Ishikawa (cell line): ENCODE measurements around the gene PRR15L.

Source experiments
- CEBPB ChIP-seq: IDR thresholded peaks from 2 replicates; pipeline ENCODE4 v1.6.1; 2012
- CREB1 ChIP-seq: IDR thresholded peaks from 2 replicates; pipeline ENCODE4 v1.6.1; 2012; ENCODE audit warnings: low read depth
- EGR1 ChIP-seq: IDR thresholded peaks from 2 replicates; pipeline ENCODE4 v1.6.1; 2012
- EP300 ChIP-seq: IDR thresholded peaks from 2 replicates; pipeline ENCODE4 v1.6.1; 2012; ENCODE audit warnings: borderline replicate concordance
- FOXM1 ChIP-seq: IDR thresholded peaks from 2 replicates; pipeline ENCODE4 v1.6.1; 2012; ENCODE audit warnings: low read depth, borderline replicate concordance
- NFIC ChIP-seq: IDR thresholded peaks from 2 replicates; pipeline ENCODE4 v1.6.1; 2012
- RAD21 ChIP-seq: IDR thresholded peaks from 2 replicates; pipeline ENCODE4 v1.6.1; 2012; ENCODE audit warnings: low read depth
- TAF1 ChIP-seq: IDR thresholded peaks from 2 replicates; pipeline ENCODE4 v1.6.1; 2012; ENCODE audit warnings: low read depth, mild to moderate bottlenecking
- TCF12 ChIP-seq: IDR thresholded peaks from 2 replicates; pipeline ENCODE4 v1.6.1; 2012; ENCODE audit warnings: low read depth
- TEAD4 ChIP-seq: IDR thresholded peaks from 2 replicates; pipeline ENCODE4 v1.6.1; 2012
- YY1 ChIP-seq: IDR thresholded peaks from 2 replicates; pipeline ENCODE4 v1.6.1; 2012; ENCODE audit warnings: low read depth
- ZBTB7A ChIP-seq: IDR thresholded peaks from 2 replicates; pipeline ENCODE4 v1.6.1; 2012; ENCODE audit warnings: low read depth
- TF ChIP-seq, protein P1 (sequence below): IDR thresholded peaks from 2 replicates; pipeline ENCODE4 v1.6.1; 2012
- TF ChIP-seq, protein P2 (sequence below): IDR thresholded peaks from 2 replicates; pipeline ENCODE4 v1.6.1; 2012; ENCODE audit warnings: low read depth, mild to moderate bottlenecking
- TF ChIP-seq, protein P3 (sequence below): IDR thresholded peaks from 2 replicates; pipeline ENCODE4 v1.6.1; 2012

Gene PRR15L

DNA sequence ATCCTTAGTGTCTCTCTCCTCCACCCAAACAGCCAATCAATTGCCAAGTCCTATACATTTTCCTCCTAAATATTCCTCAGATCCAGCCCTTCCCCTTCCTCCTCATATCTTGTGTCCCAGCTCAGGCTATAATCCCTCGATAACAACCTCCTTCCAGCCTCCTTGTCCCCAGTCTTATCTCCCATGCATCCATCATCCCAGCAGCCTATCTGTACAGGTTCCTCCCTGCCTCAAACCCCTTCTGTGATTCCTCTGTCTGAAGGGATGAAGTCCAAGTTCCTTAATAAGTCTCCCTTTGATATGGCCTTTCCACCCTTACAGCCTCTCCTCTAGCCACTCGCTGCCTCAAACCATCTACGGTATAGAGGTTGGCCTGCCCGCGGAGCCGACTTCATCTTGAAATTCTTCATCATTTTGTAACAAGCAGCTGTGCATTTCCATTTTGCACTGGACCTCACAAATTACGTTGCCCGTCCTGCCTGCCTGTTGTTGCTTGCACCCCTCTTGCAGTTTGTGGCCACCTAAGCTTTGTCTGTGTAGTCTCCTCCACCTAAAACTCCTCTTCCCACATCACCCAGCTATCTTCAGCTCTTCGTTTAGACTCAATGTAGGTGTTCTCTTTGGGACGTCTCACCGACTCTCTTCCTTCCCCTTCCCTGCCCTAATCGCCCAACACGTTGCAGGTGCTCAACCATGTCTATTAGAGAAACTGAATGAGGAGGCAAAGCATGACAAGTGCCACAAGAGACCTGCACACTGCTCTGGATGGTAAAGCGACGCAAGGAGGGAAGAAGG, 12.4 kb upstream of the PRR15L start:
- TF ChIP-seq TAF1 (no peak), TCF12 (no peak), CREB1 (no peak), FOXM1 (no peak), NFIC (no peak), TEAD4 (no peak), EGR1 (no peak), RAD21 (no peak), CEBPB (no peak), YY1 (no peak), EP300 (no peak)
- TF ChIP-seq, protein P1, sequence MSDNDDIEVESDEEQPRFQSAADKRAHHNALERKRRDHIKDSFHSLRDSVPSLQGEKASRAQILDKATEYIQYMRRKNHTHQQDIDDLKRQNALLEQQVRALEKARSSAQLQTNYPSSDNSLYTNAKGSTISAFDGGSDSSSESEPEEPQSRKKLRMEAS = no peak
- TF ChIP-seq, protein P2, sequence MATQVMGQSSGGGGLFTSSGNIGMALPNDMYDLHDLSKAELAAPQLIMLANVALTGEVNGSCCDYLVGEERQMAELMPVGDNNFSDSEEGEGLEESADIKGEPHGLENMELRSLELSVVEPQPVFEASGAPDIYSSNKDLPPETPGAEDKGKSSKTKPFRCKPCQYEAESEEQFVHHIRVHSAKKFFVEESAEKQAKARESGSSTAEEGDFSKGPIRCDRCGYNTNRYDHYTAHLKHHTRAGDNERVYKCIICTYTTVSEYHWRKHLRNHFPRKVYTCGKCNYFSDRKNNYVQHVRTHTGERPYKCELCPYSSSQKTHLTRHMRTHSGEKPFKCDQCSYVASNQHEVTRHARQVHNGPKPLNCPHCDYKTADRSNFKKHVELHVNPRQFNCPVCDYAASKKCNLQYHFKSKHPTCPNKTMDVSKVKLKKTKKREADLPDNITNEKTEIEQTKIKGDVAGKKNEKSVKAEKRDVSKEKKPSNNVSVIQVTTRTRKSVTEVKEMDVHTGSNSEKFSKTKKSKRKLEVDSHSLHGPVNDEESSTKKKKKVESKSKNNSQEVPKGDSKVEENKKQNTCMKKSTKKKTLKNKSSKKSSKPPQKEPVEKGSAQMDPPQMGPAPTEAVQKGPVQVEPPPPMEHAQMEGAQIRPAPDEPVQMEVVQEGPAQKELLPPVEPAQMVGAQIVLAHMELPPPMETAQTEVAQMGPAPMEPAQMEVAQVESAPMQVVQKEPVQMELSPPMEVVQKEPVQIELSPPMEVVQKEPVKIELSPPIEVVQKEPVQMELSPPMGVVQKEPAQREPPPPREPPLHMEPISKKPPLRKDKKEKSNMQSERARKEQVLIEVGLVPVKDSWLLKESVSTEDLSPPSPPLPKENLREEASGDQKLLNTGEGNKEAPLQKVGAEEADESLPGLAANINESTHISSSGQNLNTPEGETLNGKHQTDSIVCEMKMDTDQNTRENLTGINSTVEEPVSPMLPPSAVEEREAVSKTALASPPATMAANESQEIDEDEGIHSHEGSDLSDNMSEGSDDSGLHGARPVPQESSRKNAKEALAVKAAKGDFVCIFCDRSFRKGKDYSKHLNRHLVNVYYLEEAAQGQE = no peak

DNA sequence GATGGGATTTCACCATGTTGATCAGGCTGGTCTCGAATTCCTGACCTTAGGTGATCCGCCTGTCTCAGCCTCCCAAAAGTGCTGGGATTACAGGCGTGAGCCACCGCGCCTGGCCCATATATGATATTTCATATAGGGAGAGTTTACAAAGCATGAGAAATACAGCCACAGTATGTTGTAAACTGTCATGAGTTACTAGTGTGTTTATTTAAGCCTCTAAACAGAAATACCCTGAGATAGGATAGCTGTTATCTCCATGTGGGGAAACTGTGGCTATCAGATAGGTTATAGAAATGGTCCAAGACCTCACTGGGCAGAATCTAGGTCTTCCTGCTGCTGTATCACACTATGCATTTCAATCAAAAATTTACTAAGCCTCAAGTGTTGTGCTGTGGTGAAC, 11.2 kb upstream of the PRR15L start:
- TF ChIP-seq, protein P3, sequence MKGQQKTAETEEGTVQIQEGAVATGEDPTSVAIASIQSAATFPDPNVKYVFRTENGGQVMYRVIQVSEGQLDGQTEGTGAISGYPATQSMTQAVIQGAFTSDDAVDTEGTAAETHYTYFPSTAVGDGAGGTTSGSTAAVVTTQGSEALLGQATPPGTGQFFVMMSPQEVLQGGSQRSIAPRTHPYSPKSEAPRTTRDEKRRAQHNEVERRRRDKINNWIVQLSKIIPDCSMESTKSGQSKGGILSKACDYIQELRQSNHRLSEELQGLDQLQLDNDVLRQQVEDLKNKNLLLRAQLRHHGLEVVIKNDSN = no peak
- no peak for TF ChIP-seq NFIC
- no peak for TF ChIP-seq TEAD4
- no peak for TF ChIP-seq CEBPB
- no peak for TF ChIP-seq YY1
- TF ChIP-seq CREB1 = no peak
- TF ChIP-seq TAF1 = no peak
- no peak for TF ChIP-seq RAD21
- TF ChIP-seq, protein P1 = no peak
- TF ChIP-seq, protein P2 = no peak
- TF ChIP-seq EGR1 = no peak
- TF ChIP-seq FOXM1 = no peak
- TF ChIP-seq ZBTB7A = no peak
- TF ChIP-seq TCF12 = no peak
- no peak for TF ChIP-seq EP300

DNA sequence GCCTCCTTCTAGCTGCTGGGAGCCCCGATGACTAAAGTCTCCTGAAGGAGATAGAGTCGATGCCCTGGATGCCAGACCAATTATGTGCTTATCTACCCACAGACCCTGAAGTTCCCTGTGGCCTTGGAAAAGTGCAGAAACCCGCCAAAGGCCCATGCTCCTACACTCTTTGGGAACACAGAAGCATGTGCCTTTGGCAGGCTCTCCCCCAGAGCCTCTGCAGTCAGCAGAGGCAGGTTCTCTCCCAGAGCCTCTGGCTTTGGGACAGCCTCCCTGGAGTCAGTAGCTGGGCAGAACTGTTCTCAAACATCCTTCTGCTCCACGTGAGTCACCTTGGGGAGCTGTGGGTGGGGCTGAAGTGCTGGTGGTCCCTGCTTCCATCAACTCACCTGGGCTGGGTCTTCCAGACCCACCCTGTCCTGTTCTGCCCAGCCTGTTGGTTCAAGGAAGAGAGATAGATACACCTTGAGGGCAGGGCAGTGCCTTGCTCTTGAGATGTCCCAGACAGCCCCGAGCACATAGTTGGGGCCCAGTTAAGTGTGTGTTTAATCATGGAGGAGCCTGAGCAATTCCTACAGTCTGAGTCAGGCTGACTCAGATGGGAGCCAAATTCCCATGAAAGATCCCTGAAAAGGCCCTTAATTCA, 10.0 kb upstream of the PRR15L start:
- no peak for TF ChIP-seq RAD21
- no peak for TF ChIP-seq CREB1
- TF ChIP-seq EGR1 = no peak
- no peak for TF ChIP-seq TCF12
- TF ChIP-seq NFIC = no peak
- TF ChIP-seq, protein P1 = no peak
- TF ChIP-seq, protein P2 = no peak
- no peak for TF ChIP-seq TEAD4
- no peak for TF ChIP-seq YY1
- no peak for TF ChIP-seq CEBPB
- no peak for TF ChIP-seq FOXM1
- TF ChIP-seq TAF1 = no peak
- TF ChIP-seq, protein P3 = no peak
- TF ChIP-seq EP300 = no peak
- no peak for TF ChIP-seq ZBTB7A

DNA sequence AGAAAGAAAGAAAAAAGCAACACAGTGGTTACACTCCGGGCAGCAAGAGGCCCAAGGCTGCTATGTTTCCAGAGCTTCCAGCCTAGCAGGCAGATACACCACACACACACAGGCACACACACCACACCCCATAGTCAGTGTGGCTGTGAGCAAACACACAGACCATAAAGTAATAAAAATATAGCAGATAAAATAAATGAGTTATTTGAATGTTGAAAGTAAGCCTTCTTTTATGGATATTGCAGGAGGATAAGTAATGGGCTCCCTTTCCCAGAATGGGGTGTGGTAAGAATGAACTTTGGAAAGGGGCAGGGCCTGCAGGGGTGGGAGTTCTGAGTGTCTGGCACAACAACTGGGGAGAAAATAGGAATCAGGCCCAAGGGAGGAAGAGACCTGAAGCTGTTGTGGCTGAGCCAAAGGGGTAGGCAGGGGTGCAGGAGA, 8.4 kb upstream of the PRR15L start:
- no peak for TF ChIP-seq RAD21
- TF ChIP-seq YY1 = no peak
- TF ChIP-seq TCF12 = no peak
- TF ChIP-seq NFIC = no peak
- TF ChIP-seq CEBPB = no peak
- TF ChIP-seq, protein P1 = no peak
- TF ChIP-seq, protein P2 = no peak
- no peak for TF ChIP-seq EGR1
- TF ChIP-seq TEAD4 = no peak
- TF ChIP-seq CREB1 = no peak
- TF ChIP-seq FOXM1 = no peak
- TF ChIP-seq TAF1 = no peak
- TF ChIP-seq EP300 = no peak
- TF ChIP-seq ZBTB7A = no peak
- TF ChIP-seq, protein P3 = no peak
